ENCODE results near the gene RAPGEF1. TPM values are rescaled to one million over a fixed set of nuclear protein-coding genes. Genes with fewer than 3 reads are reported as not detected.
A peak's percentile ranks its signal among the peaks of the same experiment; 100 is the strongest.

The RAPGEF1 gene
- total RNA-seq, 1 donor from 2014 or later = 94.3 TPM

GRCh38 chr9:131723632-131724031 is 16.2 kb downstream of the RAPGEF1 start:
- Mint-ChIP-seq H3K27me3 (ENCODE audit: unreplicated experiment) (no peaks in the 10 kb centered on the region), H3K36me3 (ENCODE audit: unreplicated experiment) (peaks cover 7% of the 10 kb centered on the region), H3K4me3 (ENCODE audit: unreplicated experiment) (no peak overlapping the region), H3K27ac (ENCODE audit: unreplicated experiment) (no peak overlapping the region), H3K4me1 (ENCODE audit: unreplicated experiment) (peaks cover 39% of the 10 kb centered on the region), H3K9me3 (ENCODE audit: unreplicated experiment) (no peaks in the 10 kb centered on the region)
- TF ChIP-seq CTCF (IDR thresholded peaks at IDR 0.05) = no peak
- no peak for DNase-seq (ENCODE audit: extremely low spot score, unreplicated experiment)

- Mint-ChIP-seq H3K9me3 (ENCODE audit: unreplicated experiment) (no peaks in the 10 kb centered on the region), H3K4me3 (ENCODE audit: unreplicated experiment) (no peak overlapping the region), H3K27ac (ENCODE audit: unreplicated experiment) (no peak overlapping the region), H3K4me1 (ENCODE audit: unreplicated experiment) (peaks cover 35% of the 10 kb centered on the region), H3K36me3 (ENCODE audit: unreplicated experiment) (peaks cover 7% of the 10 kb centered on the region), H3K27me3 (ENCODE audit: unreplicated experiment) (no peaks in the 10 kb centered on the region)
- no peak for DNase-seq (ENCODE audit: extremely low spot score, unreplicated experiment)
- TF ChIP-seq CTCF (IDR thresholded peaks at IDR 0.05) = no peak
These were observed 17.6 kb downstream of the RAPGEF1 start for GRCh38 chr9:131722255-131722654.

- H3K4me3 Mint-ChIP-seq (ENCODE audit: unreplicated experiment) = no peak overlapping the region
- no peaks in the 10 kb centered on the region for H3K27me3 Mint-ChIP-seq (ENCODE audit: unreplicated experiment)
- no peak overlapping the region for H3K27ac Mint-ChIP-seq (ENCODE audit: unreplicated experiment)
- no peak for DNase-seq (ENCODE audit: extremely low spot score, unreplicated experiment)
- peaks cover 32% of the 10 kb centered on the region for H3K4me1 Mint-ChIP-seq (ENCODE audit: unreplicated experiment)
- no peak for TF ChIP-seq CTCF (IDR thresholded peaks at IDR 0.05)
- H3K9me3 Mint-ChIP-seq (ENCODE audit: unreplicated experiment) = no peaks in the 10 kb centered on the region
- H3K36me3 Mint-ChIP-seq (ENCODE audit: unreplicated experiment) = peaks cover 7% of the 10 kb centered on the region
These were observed 18.8 kb downstream of the RAPGEF1 start for GRCh38 chr9:131721076-131721475.

- H3K4me1 Mint-ChIP-seq (ENCODE audit: unreplicated experiment) = peaks cover 37% of the 10 kb centered on the region
- peaks cover 7% of the 10 kb centered on the region for H3K36me3 Mint-ChIP-seq (ENCODE audit: unreplicated experiment)
- DNase-seq (ENCODE audit: extremely low spot score, unreplicated experiment) = no peak
- no peak overlapping the region for H3K4me3 Mint-ChIP-seq (ENCODE audit: unreplicated experiment)
- H3K9me3 Mint-ChIP-seq (ENCODE audit: unreplicated experiment) = no peaks in the 10 kb centered on the region
- no peaks in the 10 kb centered on the region for H3K27me3 Mint-ChIP-seq (ENCODE audit: unreplicated experiment)
- no peak for TF ChIP-seq CTCF (IDR thresholded peaks at IDR 0.05)
- no peak overlapping the region for H3K27ac Mint-ChIP-seq (ENCODE audit: unreplicated experiment)
These were observed 19.5 kb downstream of the RAPGEF1 start for GRCh38 chr9:131720330-131720729.

- TF ChIP-seq CTCF (IDR thresholded peaks at IDR 0.05) = no peak
- DNase-seq (ENCODE audit: extremely low spot score, unreplicated experiment) = no peak
- peaks cover 39% of the 10 kb centered on the region for H3K4me1 Mint-ChIP-seq (ENCODE audit: unreplicated experiment)
- no peaks in the 10 kb centered on the region for H3K9me3 Mint-ChIP-seq (ENCODE audit: unreplicated experiment)
- H3K27me3 Mint-ChIP-seq (ENCODE audit: unreplicated experiment) = no peaks in the 10 kb centered on the region
- peaks cover 7% of the 10 kb centered on the region for H3K36me3 Mint-ChIP-seq (ENCODE audit: unreplicated experiment)
- no peak overlapping the region for H3K4me3 Mint-ChIP-seq (ENCODE audit: unreplicated experiment)
- peak overlapping the region; percentile 47 for H3K27ac Mint-ChIP-seq (ENCODE audit: unreplicated experiment)
These were observed 20.5 kb downstream of the RAPGEF1 start for GRCh38 chr9:131719262-131719908.
